NCI-H345 treated with DMSO at 0.1 percent for 48 hours (cell line): ENCODE measurements around the gene AK9.

Experiments used
- DNase-seq: peaks from one replicate; lab custom pipeline; 2025; ENCODE audit not compliant: unreplicated experiment; lab: John Stamatoyannopoulos, UW

The AK9 gene

GRCh38 chr6:109696355-109696754 is 5.4 kb upstream of the AK9 start:
- DNase-seq, result no peak

- no peak for DNase-seq
Measured at GRCh38 chr6:109695468-109695867, 4.5 kb upstream of the AK9 start.

- DNase-seq, result no peak
Measured at GRCh38 chr6:109693111-109693510, 2.1 kb upstream of the AK9 start.

GRCh38 chr6:109690373-109690736 is 647 bp downstream of the AK9 start:
- DNase-seq, result peak; percentile 64

- DNase-seq, result no peak
Measured at GRCh38 chr6:109687271-109687761, 3.7 kb downstream of the AK9 start.

- DNase-seq, result no peak
Measured at GRCh38 chr6:109686566-109687265, 4.3 kb downstream of the AK9 start.

GRCh38 chr6:109678661-109679505 is 12.1 kb downstream of the AK9 start:
- peak; percentile 37 for DNase-seq

GRCh38 chr6:109678240-109678639 is 12.8 kb downstream of the AK9 start:
- DNase-seq, result no peak

- DNase-seq, result no peak
Measured at GRCh38 chr6:109676724-109677123, 14.3 kb downstream of the AK9 start.

- DNase-seq, result no peak
Measured at GRCh38 chr6:109672839-109673238, 18.2 kb downstream of the AK9 start.

GRCh38 chr6:109672175-109672574 is 18.8 kb downstream of the AK9 start:
- no peak for DNase-seq

- no peak for DNase-seq
Measured at GRCh38 chr6:109671733-109672132, 19.3 kb downstream of the AK9 start.

- no peak for DNase-seq
Measured at GRCh38 chr6:109669811-109670210, 21.2 kb downstream of the AK9 start.

GRCh38 chr6:109662192-109662591 is 28.8 kb downstream of the AK9 start:
- no peak for DNase-seq

- DNase-seq, result no peak
Measured at GRCh38 chr6:109660526-109661320, 30.3 kb downstream of the AK9 start.

- no peak for DNase-seq
Measured at GRCh38 chr6:109655761-109656262, 35.2 kb downstream of the AK9 start.

- no peak for DNase-seq
Measured at GRCh38 chr6:109653264-109653663, 37.7 kb downstream of the AK9 start.

GRCh38 chr6:109644131-109644530 is 46.9 kb downstream of the AK9 start:
- DNase-seq, result no peak

- no peak for DNase-seq
Measured at GRCh38 chr6:109632405-109632804, 58.6 kb downstream of the AK9 start.

- DNase-seq, result no peak
Measured at GRCh38 chr6:109631403-109631802, 59.6 kb downstream of the AK9 start.
